HEK293 (cell line): ENCODE measurements around the gene SLC18A3.

Experiments
- CTCF ChIA-PET: fragments of 350-600 bp; formaldehyde crosslinking; extraction: SDS; loops from one replicate; lab custom pipeline; 2021; ENCODE audit warnings: antibody characterized with exemption; lab: Yijun Ruan, JAX
- POLR2A ChIA-PET: fragments of 300-600 bp; formaldehyde crosslinking; extraction: SDS; loops from one replicate; lab custom pipeline; 2020; ENCODE audit warnings: antibody characterized with exemption, inconsistent platforms; lab: Yijun Ruan, JAX
- H3K27ac ChIP-seq: fragments of 200-500 bp; sonication (Bioruptor generic); 2 replicates; pipeline ENCODE4 v1.5.1; 2014; ENCODE audit warnings: low read depth, low read length, control low read depth, inconsistent platforms; ENCODE audit errors: extremely low read depth
- H3K36me3 ChIP-seq, 2 experiments: fragments of 200-500 bp in 1 of 2; sonication (Bioruptor generic) in 1 of 2; 1 replicate in 1 of 2; 2 replicates in 1 of 2; pipeline ENCODE4 v1.5.1; 2014 to 2017; ENCODE audit warnings: inconsistent platforms in 2 of 2, low read length in 2 of 2; ENCODE audit not compliant: control insufficient read depth in 2 of 2, insufficient read depth in 1 of 2
- H3K4me1 ChIP-seq: fragments of 200-500 bp; sonication (Bioruptor generic); 2 replicates; pipeline ENCODE4 v1.5.1; 2014; ENCODE audit warnings: mild to moderate bottlenecking, low read length, inconsistent platforms; ENCODE audit not compliant: control insufficient read depth, insufficient read depth
- H3K4me3 ChIP-seq: 2 replicates; pipeline ENCODE4 v1.5.1; 2011; ENCODE audit warnings: low read depth, mild to moderate bottlenecking, control low read depth, low read length, moderate library complexity
- H3K9me3 ChIP-seq: fragments of 200-500 bp; sonication (Bioruptor generic); 2 replicates; pipeline ENCODE4 v1.5.1; 2014; ENCODE audit warnings: low read depth, low read length, inconsistent platforms; ENCODE audit not compliant: control insufficient read depth, insufficient read depth
- BCL11A ChIP-seq: fragments of 450-650 bp; formaldehyde crosslinking; IDR thresholded peaks from 2 replicates; pipeline ENCODE4 v1.5.1; 2016; ENCODE audit warnings: low read depth, missing biosample characterization, missing genetic modification characterization
- EGR2 ChIP-seq: fragments of 450-650 bp; formaldehyde crosslinking; IDR thresholded peaks from 2 replicates; pipeline ENCODE4 v1.5.1; 2016; ENCODE audit warnings: low read depth, missing biosample characterization, missing genetic modification characterization
- GLIS2 ChIP-seq: fragments of 450-650 bp; formaldehyde crosslinking; IDR thresholded peaks from 2 replicates; pipeline ENCODE4 v1.5.1; 2016; ENCODE audit warnings: missing biosample characterization, missing genetic modification characterization
- IKZF3 ChIP-seq: fragments of 450-650 bp; IDR thresholded peaks from 2 replicates; pipeline ENCODE4 v1.5.0; 2018; ENCODE audit warnings: missing biosample characterization, mild to moderate bottlenecking, missing genetic modification characterization, moderate library complexity
- INSM2 ChIP-seq: fragments of 450-650 bp; formaldehyde crosslinking; IDR thresholded peaks from 2 replicates; pipeline ENCODE4 v1.5.1; 2016; ENCODE audit warnings: missing biosample characterization, missing genetic modification characterization
- MZF1 ChIP-seq: fragments of 450-650 bp; formaldehyde crosslinking; IDR thresholded peaks from 2 replicates; pipeline ENCODE4 v1.5.1; 2017; ENCODE audit warnings: missing biosample characterization, missing genetic modification characterization, borderline replicate concordance
- SALL2 ChIP-seq: fragments of 450-650 bp; formaldehyde crosslinking; IDR thresholded peaks from 2 replicates; pipeline ENCODE4 v1.5.0; 2017; ENCODE audit warnings: missing biosample characterization, mild to moderate bottlenecking, missing genetic modification characterization, borderline replicate concordance
- SETDB1 ChIP-seq: IDR thresholded peaks from one replicate; pipeline ENCODE4 v1.6.1; 2017; ENCODE audit warnings: mild to moderate bottlenecking, low read length, moderate library complexity, mixed read lengths; ENCODE audit not compliant: insufficient read length
- TRIM28 ChIP-seq: IDR thresholded peaks from 2 replicates; pipeline ENCODE4 v1.6.1; 2011; ENCODE audit warnings: low read length, control low read depth, borderline replicate concordance
- ZNF121 ChIP-seq: fragments of 450-650 bp; formaldehyde crosslinking; IDR thresholded peaks from 2 replicates; pipeline ENCODE4 v1.5.1; 2016; ENCODE audit warnings: missing biosample characterization, missing genetic modification characterization
- ZNF280C ChIP-seq: fragments of 450-650 bp; formaldehyde crosslinking; IDR thresholded peaks from 2 replicates; pipeline ENCODE4 v1.5.1; 2016; ENCODE audit warnings: missing biosample characterization, missing genetic modification characterization
- ZNF341 ChIP-seq: fragments of 450-650 bp; formaldehyde crosslinking; IDR thresholded peaks from 2 replicates; pipeline ENCODE4; 2016; ENCODE audit warnings: low read depth, missing biosample characterization, missing genetic modification characterization
- ZNF398 ChIP-seq: fragments of 450-650 bp; formaldehyde crosslinking; IDR thresholded peaks from 2 replicates; pipeline ENCODE4 v1.5.1; 2017; ENCODE audit warnings: missing biosample characterization, missing genetic modification characterization
- ZNF530 ChIP-seq: fragments of 450-650 bp; formaldehyde crosslinking; IDR thresholded peaks from 2 replicates; pipeline ENCODE4 v1.5.1; 2016; ENCODE audit warnings: low read depth, missing biosample characterization, missing genetic modification characterization
- ZNF558 ChIP-seq: fragments of 450-650 bp; formaldehyde crosslinking; IDR thresholded peaks from 2 replicates; pipeline ENCODE4 v1.5.1; 2016; ENCODE audit warnings: missing biosample characterization, missing genetic modification characterization
- ZNF626 ChIP-seq: fragments of 450-650 bp; sonication (Bioruptor Pico); formaldehyde crosslinking; IDR thresholded peaks from 2 replicates; pipeline ENCODE4 v1.5.1; 2018; ENCODE audit warnings: missing biosample characterization, missing genetic modification characterization, inconsistent platforms
- ZNF645 ChIP-seq: fragments of 450-650 bp; formaldehyde crosslinking; IDR thresholded peaks from 2 replicates; pipeline ENCODE4; 2016; ENCODE audit warnings: missing biosample characterization, missing genetic modification characterization
- ZNF670 ChIP-seq: fragments of 450-650 bp; formaldehyde crosslinking; IDR thresholded peaks from 2 replicates; pipeline ENCODE4 v1.5.1; 2016; ENCODE audit warnings: missing biosample characterization, missing genetic modification characterization, low read depth
- ZNF777 ChIP-seq: fragments of 450-650 bp; formaldehyde crosslinking; IDR thresholded peaks from 2 replicates; pipeline ENCODE4 v1.5.1; 2017; ENCODE audit warnings: missing biosample characterization, missing genetic modification characterization, borderline replicate concordance
- ZNF791 ChIP-seq: fragments of 450-650 bp; formaldehyde crosslinking; IDR thresholded peaks from 2 replicates; pipeline ENCODE4 v1.5.1; 2016; ENCODE audit warnings: missing biosample characterization, missing genetic modification characterization

The SLC18A3 gene

GRCh38 chr10:49651039-49651835 lies 41.1 kb downstream of the SLC18A3 start:
- no peaks in the 10 kb centered on the region for H3K4me1 ChIP-seq
- TF ChIP-seq MZF1 (tag by site-specific recombination) (no peak), ZNF121 (tag by site-specific recombination) (no peak), INSM2 (tag by site-specific recombination) (no peak), TRIM28 (no peak), IKZF3 (tag by site-specific recombination) (no peak), ZNF791 (tag by site-specific recombination) (no peak), GLIS2 (tag by site-specific recombination) (no peak), ZNF670 (tag by site-specific recombination) (no peak), ZNF645 (no peak)
- H3K27ac ChIP-seq, result no peak overlapping the region
- POLR2A ChIA-PET, result no interaction called here
- CTCF ChIA-PET, result no interaction called here
- no peaks in the 10 kb centered on the region for H3K36me3 ChIP-seq
- H3K9me3 ChIP-seq, result no peaks in the 10 kb centered on the region
- no peak overlapping the region for H3K4me3 ChIP-seq

- POLR2A ChIA-PET, result no interaction called here
- H3K9me3 ChIP-seq, result no peaks in the 10 kb centered on the region
- H3K4me1 ChIP-seq, result no peaks in the 10 kb centered on the region
- no peak overlapping the region for H3K4me3 ChIP-seq
- TF ChIP-seq ZNF530, result no peak
- TF ChIP-seq ZNF280C, result no peak
- TF ChIP-seq IKZF3 (tag by site-specific recombination), result no peak
- TF ChIP-seq SALL2 (tag by site-specific recombination), result no peak
- TF ChIP-seq ZNF626 (tag by site-specific recombination), result no peak
- TF ChIP-seq EGR2 (tag by site-specific recombination), result no peak
- no peak for TF ChIP-seq ZNF341
- no peak for TF ChIP-seq ZNF558 (tag by site-specific recombination)
- no peak for TF ChIP-seq BCL11A (tag by site-specific recombination)
- no peak for TF ChIP-seq ZNF777
- no peak for TF ChIP-seq MZF1 (tag by site-specific recombination)
- no peak for TF ChIP-seq SETDB1
- TF ChIP-seq ZNF398 (tag by site-specific recombination), result no peak
- H3K36me3 ChIP-seq, result no peaks in the 10 kb centered on the region
- no peak overlapping the region for H3K27ac ChIP-seq
- CTCF ChIA-PET, result interaction anchor here (0.8 kb wide), 1 partner anchor 57 kb away, joined by 3 read pairs; no protein-coding TSS in a partner anchor
Measured at GRCh38 chr10:49651917-49652316, 41.8 kb downstream of the SLC18A3 start.
